ENCODE data around the gene ARFIP2. TPM values are rescaled to one million over a fixed set of nuclear protein-coding genes. Genes with fewer than 3 reads are reported as not detected.

Gene ARFIP2
- total and polyA plus RNA-seq, 2 of the 8 experiments (the other 6 are each of a cell fraction or from before 2014, with no cell fraction given), result 48.3 to 48.7 TPM

- TF ChIP-seq E2F6 (IDR thresholded peaks at IDR 0.05) (no peak), SP1 (IDR thresholded peaks at IDR 0.05; ENCODE audit: low read depth, low read length) (no peak), CTCF (IDR thresholded peaks at IDR 0.05; ENCODE audit: control extremely low read depth in 1 of 3, insufficient read depth in 1 of 3, low read depth in 1 of 3, low read length in 3 of 3) (no peak), PHF8 (conservative IDR thresholded peaks at IDR 0.05; ENCODE audit: low read depth, low read length) (no peak)
Measured at GRCh38 chr11:6498544-6498943, 17.4 kb upstream of the ARFIP2 start (continued).
